GM23248 (cell line): ENCODE data around the gene POLD1. TPM values are rescaled to one million over a fixed set of nuclear protein-coding genes. Genes with fewer than 3 reads are reported as not detected.

Experiments used
- DNase-seq: peaks from one replicate; pipeline ENCODE4 v3.0.0-alpha.2; 2015
- H2AFZ ChIP-seq: fragments of 200-600 bp; sonication (generic); 2 replicates; pipeline ENCODE4 v1.6.1; 2016; ENCODE audit warnings: antibody characterized with exemption
- H3F3A ChIP-seq: fragments of 200-600 bp; sonication (generic); 2 replicates; pipeline ENCODE4 v1.6.1; 2016; ENCODE audit warnings: mild to moderate bottlenecking, antibody characterized with exemption, mixed run types; ENCODE audit not compliant: insufficient read depth
- H3K27ac ChIP-seq: fragments of 200-600 bp; sonication (generic); 2 replicates; pipeline ENCODE4 v1.5.1; 2016; ENCODE audit warnings: mild to moderate bottlenecking
- H3K27me3 ChIP-seq: fragments of 200-600 bp; sonication (generic); replicated peaks from 2 replicates; pipeline ENCODE4 v1.6.1; 2016; ENCODE audit warnings: mild to moderate bottlenecking; ENCODE audit not compliant: insufficient read depth
- H3K36me3 ChIP-seq: fragments of 200-600 bp; sonication (generic); 2 replicates; pipeline ENCODE4 v1.6.1; 2016; ENCODE audit warnings: low read depth, mild to moderate bottlenecking
- H3K4me1 ChIP-seq: fragments of 200-600 bp; sonication (generic); 2 replicates; pipeline ENCODE4 v1.6.1; 2016; ENCODE audit warnings: mild to moderate bottlenecking; ENCODE audit not compliant: insufficient read depth
- H3K4me2 ChIP-seq: fragments of 200-600 bp; sonication (generic); one replicate; pipeline ENCODE4 v1.6.1; 2016; ENCODE audit warnings: mild to moderate bottlenecking; ENCODE audit not compliant: unreplicated experiment
- H3K4me3 ChIP-seq: fragments of 200-600 bp; sonication (generic); 2 replicates; pipeline ENCODE4 v1.5.1; 2016; ENCODE audit warnings: mild to moderate bottlenecking
- H3K79me2 ChIP-seq: fragments of 200-600 bp; sonication (generic); 2 replicates; pipeline ENCODE4 v1.6.1; 2016; ENCODE audit warnings: mild to moderate bottlenecking; ENCODE audit not compliant: insufficient read depth
- H3K9ac ChIP-seq: fragments of 200-600 bp; sonication (generic); 2 replicates; pipeline ENCODE4 v1.6.1; 2016; ENCODE audit warnings: mild to moderate bottlenecking
- H3K9me2 ChIP-seq: fragments of 200-600 bp; sonication (generic); 2 replicates; pipeline ENCODE4 v1.6.1; 2016; ENCODE audit warnings: mixed run types, mild to moderate bottlenecking, moderate library complexity; ENCODE audit not compliant: insufficient read depth
- H3K9me3 ChIP-seq: fragments of 200-600 bp; sonication (generic); one replicate; pipeline ENCODE4 v1.6.1; 2017; ENCODE audit warnings: low read depth
- H4K20me1 ChIP-seq: fragments of 200-600 bp; sonication (generic); 2 replicates; pipeline ENCODE4 v1.6.0; 2016; ENCODE audit not compliant: insufficient read depth
- EZH2 ChIP-seq: fragments of 200-600 bp; sonication (generic); IDR thresholded peaks from 2 replicates; pipeline ENCODE4 v1.6.1; 2018; ENCODE audit warnings: antibody characterized with exemption, mild to moderate bottlenecking; ENCODE audit not compliant: insufficient read depth, poor library complexity, severe bottlenecking
- EZH2phosphoT487 ChIP-seq: fragments of 200-600 bp; sonication (generic); IDR thresholded peaks from 2 replicates; pipeline ENCODE4 v1.6.1; 2018; ENCODE audit warnings: antibody characterized with exemption, moderate library complexity, mild to moderate bottlenecking, low read depth; ENCODE audit not compliant: insufficient read depth
- WGBS, 2 experiments: methylation state at CpG; one replicate each; pipeline ENCODE4 v1.1.6; 2015 to 2017; ENCODE audit warnings: low lambda C conversion rate in 2 of 2, low coverage in 1 of 2; ENCODE audit errors: missing lambda C conversion rate in 2 of 2; 5-methylcytosine and 5-hydroxymethylcytosine counted together
- in situ Hi-C: fragments of 300-500 bp; cut with MboI; formaldehyde crosslinking; loops from 2 replicates; pipeline ENCODE4 v1.15.0; 2020
- polyA plus RNA-seq: library from polyadenylated mRNA; unstranded; fragments of >200 nt; fragmentation: Nextera tagmentation; extraction: Ambion mirVana; gene quantifications from 2 replicates; pipeline ENCODE4 v1.2.1, GENCODE V29; 2016
- total RNA-seq: library from RNA; depleted of rRNA; stranded (reverse); fragments of >200 nt; shearing (Covaris generic); gene quantifications from 2 replicates; pipeline ENCODE4 v1.2.3, GENCODE V29; 2014

POLD1 gene
- total and polyA plus RNA-seq, 2 experiments from 2014 or later: 12.6 to 18.3 TPM

GRCh38 chr19:50378169-50378862, 5.8 kb upstream of the POLD1 start:
- H2AFZ ChIP-seq: no peak overlapping the region
- H4K20me1 ChIP-seq: no peaks in the 10 kb centered on the region
- peaks cover 9% of the 10 kb centered on the region; the same call in 1 of the 2 replicates for H3K79me2 ChIP-seq
- in situ Hi-C loops: no loop called here
- no peaks in the 10 kb centered on the region; the same call in 1 of the 2 replicates for H3K36me3 ChIP-seq
- no peaks in the 10 kb centered on the region for H3K9me3 ChIP-seq
- TF ChIP-seq EZH2phosphoT487 (no peak), EZH2 (no peak)
- no peak overlapping the region for H3K27ac ChIP-seq
- H3K9ac ChIP-seq: no peak overlapping the region
- no peak overlapping the region for H3K4me2 ChIP-seq
- DNase-seq: no peak
- H3K4me3 ChIP-seq: no peak overlapping the region
- no peaks in the 10 kb centered on the region for H3K9me2 ChIP-seq
- 96% methylated on average over 33 to 35 of the region's 36 CpGs for WGBS, 2 experiments
- no peaks in the 10 kb centered on the region for H3K4me1 ChIP-seq
- no peaks in the 10 kb centered on the region for H3K27me3 ChIP-seq
- peaks cover 7% of the 10 kb centered on the region for H3F3A ChIP-seq

- TF ChIP-seq EZH2 (no peak), EZH2phosphoT487 (no peak)
- peaks cover 11% of the 10 kb centered on the region for H3F3A ChIP-seq
- no peaks in the 10 kb centered on the region; the same call in 1 of the 2 replicates for H3K36me3 ChIP-seq
- WGBS, 2 experiments: 90 to 95% methylated on average over 6 to 10 of the region's 10 CpGs
- H3K4me2 ChIP-seq: no peak overlapping the region
- H3K27me3 ChIP-seq: no peaks in the 10 kb centered on the region
- H2AFZ ChIP-seq: no peak overlapping the region
- H3K27ac ChIP-seq: no peak overlapping the region
- no peak overlapping the region for H3K9ac ChIP-seq
- H3K4me3 ChIP-seq: no peak overlapping the region
- no peak for DNase-seq
- peaks cover 9% of the 10 kb centered on the region; the same call in 1 of the 2 replicates for H3K79me2 ChIP-seq
- no peaks in the 10 kb centered on the region for H3K9me2 ChIP-seq
- no peaks in the 10 kb centered on the region for H3K9me3 ChIP-seq
- H3K4me1 ChIP-seq: no peaks in the 10 kb centered on the region
- no peaks in the 10 kb centered on the region for H4K20me1 ChIP-seq
- in situ Hi-C loops: no loop called here
Observed at GRCh38 chr19:50378863-50379236, 5.3 kb upstream of the POLD1 start.

- no peak overlapping the region for H3K4me2 ChIP-seq
- TF ChIP-seq EZH2: no peak
- no peak for TF ChIP-seq EZH2phosphoT487
- in situ Hi-C loops: no loop called here
- no peaks in the 10 kb centered on the region for H3K4me1 ChIP-seq
- H3K27ac ChIP-seq: no peak overlapping the region
- no peaks in the 10 kb centered on the region; the same call in 1 of the 2 replicates for H3K36me3 ChIP-seq
- no peak overlapping the region for H3K9ac ChIP-seq
- no peak for DNase-seq
- H3K9me3 ChIP-seq: no peaks in the 10 kb centered on the region
- H3K79me2 ChIP-seq: peaks cover 9% of the 10 kb centered on the region; the same call in 1 of the 2 replicates
- no peak overlapping the region for H2AFZ ChIP-seq
- no peaks in the 10 kb centered on the region for H3K9me2 ChIP-seq
- 96 to 98% methylated on average over 7 to 11 of the region's 11 CpGs for WGBS, 2 experiments
- no peaks in the 10 kb centered on the region for H3K27me3 ChIP-seq
- H3F3A ChIP-seq: peaks cover 12% of the 10 kb centered on the region
- no peak overlapping the region for H3K4me3 ChIP-seq
- no peaks in the 10 kb centered on the region for H4K20me1 ChIP-seq
Observed at GRCh38 chr19:50379602-50380001, 4.5 kb upstream of the POLD1 start.

GRCh38 chr19:50380137-50380536, 4.0 kb upstream of the POLD1 start:
- in situ Hi-C loops: no loop called here
- Histone ChIP-seq H3K79me2 (peaks cover 9% of the 10 kb centered on the region; the same call in 1 of the 2 replicates), H3K4me3 (no peak overlapping the region), H4K20me1 (no peaks in the 10 kb centered on the region), H3K9me2 (no peaks in the 10 kb centered on the region), H3K27me3 (no peaks in the 10 kb centered on the region), H3K4me1 (0 out of 2 replicates have a peak, but pooled peaks cover 3% of the 10 kb centered on the region), H3F3A (peaks cover 17% of the 10 kb centered on the region), H3K9me3 (no peaks in the 10 kb centered on the region), H2AFZ (no peak overlapping the region), H3K36me3 (no peaks in the 10 kb centered on the region; the same call in 1 of the 2 replicates), H3K9ac (no peak overlapping the region), H3K27ac (no peak overlapping the region), H3K4me2 (no peak overlapping the region)
- DNase-seq: no peak
- TF ChIP-seq EZH2phosphoT487: no peak
- TF ChIP-seq EZH2: no peak
- 76 to 79% methylated on average over 10 to 11 of the region's 11 CpGs for WGBS, 2 experiments
